GM18519 (cell line): ENCODE measurements around the gene EN1.

Experiments
- ATAC-seq: cut with Tn5 transposase; IDR thresholded peaks from one replicate; pipeline ENCODE4 v1.9.1; 2021; ENCODE audit warnings: mild to moderate bottlenecking, moderate library complexity; ENCODE audit not compliant: unreplicated experiment, low FRiP score

The EN1 gene

GRCh38 chr2:118844261-118845004 lies 3.0 kb downstream of the EN1 start:
- no peak for ATAC-seq

GRCh38 chr2:118843483-118844132 lies 3.8 kb downstream of the EN1 start:
- no peak for ATAC-seq

GRCh38 chr2:118842661-118843482 lies 4.6 kb downstream of the EN1 start:
- ATAC-seq, result no peak

GRCh38 chr2:118841828-118842461 lies 5.5 kb downstream of the EN1 start:
- no peak for ATAC-seq

- no peak for ATAC-seq
Observed at GRCh38 chr2:118841450-118841827, 6.0 kb downstream of the EN1 start.

- no peak for ATAC-seq
Observed at GRCh38 chr2:118838741-118839455, 8.6 kb downstream of the EN1 start.

- no peak for ATAC-seq
Observed at GRCh38 chr2:118837621-118838020, 9.8 kb downstream of the EN1 start.

- no peak for ATAC-seq
Observed at GRCh38 chr2:118837067-118837466, 10.4 kb downstream of the EN1 start.

- no peak for ATAC-seq
Observed at GRCh38 chr2:118836411-118836930, 11.0 kb downstream of the EN1 start.

GRCh38 chr2:118835746-118836410 lies 11.6 kb downstream of the EN1 start:
- ATAC-seq, result no peak

- no peak for ATAC-seq
Observed at GRCh38 chr2:118834901-118835745, 12.3 kb downstream of the EN1 start.

- ATAC-seq, result no peak
Observed at GRCh38 chr2:118834440-118834810, 13.0 kb downstream of the EN1 start.

GRCh38 chr2:118833716-118834439 lies 13.6 kb downstream of the EN1 start:
- no peak for ATAC-seq

GRCh38 chr2:118832791-118833715 lies 14.4 kb downstream of the EN1 start:
- no peak for ATAC-seq

GRCh38 chr2:118832071-118832790 lies 15.2 kb downstream of the EN1 start:
- ATAC-seq, result no peak

- ATAC-seq, result no peak
Observed at GRCh38 chr2:118830881-118831280, 16.6 kb downstream of the EN1 start.
